CD4-positive, alpha-beta T cell (primary cell): ENCODE measurements around the gene AOC3. TPM values are rescaled to one million over a fixed set of nuclear protein-coding genes. Genes with fewer than 3 reads are reported as not detected.

Source experiments
- ATAC-seq: fragments of 200-7000 bp; cut with Tn5 transposase; one replicate; pipeline ENCODE4 v1.10.0; 2022; ENCODE audit warnings: mild to moderate bottlenecking; ENCODE audit not compliant: poor library complexity
- CTCF ChIA-PET: fragments of 350-600 bp; sonication (Branson Sonifier 250); formaldehyde crosslinking; loops from one replicate; lab custom pipeline; 2021; ENCODE audit warnings: antibody characterized with exemption, inconsistent platforms; lab: Charles Lee
- POLR2A ChIA-PET: fragments of 350-600 bp; sonication (Branson Sonifier 250); formaldehyde crosslinking; loops from one replicate; lab custom pipeline; 2021; ENCODE audit warnings: antibody characterized with exemption, inconsistent platforms; lab: Charles Lee
- DNase-seq, 14 experiments: peaks; one replicate each; pipeline ENCODE4 v3.0.0-alpha.2; 2013 to 2020; ENCODE audit warnings: mixed read lengths in 2 of 14
- H3K27ac ChIP-seq, 2 donors: one replicate each; pipeline versions ENCODE4 v1.5.1 to v1.7.0; 2013; ENCODE audit warnings: low read length in 2 of 2, low read depth in 1 of 2, mild to moderate bottlenecking in 1 of 2
- H3K27me3 ChIP-seq, 2 experiments: 1 replicate in 1 of 2; 2 replicates in 1 of 2; pipeline versions ENCODE4 v1.6.1 to v1.7.0; 2013; ENCODE audit warnings: low read length in 2 of 2, control low read depth in 1 of 2, mild to moderate bottlenecking in 1 of 2, moderate library complexity in 1 of 2; ENCODE audit not compliant: insufficient read depth in 2 of 2, control insufficient read depth in 1 of 2
- H3K36me3 ChIP-seq: one replicate; pipeline ENCODE4 v1.6.1; 2013; ENCODE audit warnings: low read length, control low read depth; ENCODE audit not compliant: insufficient read depth
- H3K4me1 ChIP-seq: one replicate; pipeline ENCODE4 v1.6.1; 2013; ENCODE audit warnings: low read length, control low read depth; ENCODE audit not compliant: insufficient read depth
- H3K4me3 ChIP-seq: one replicate; pipeline ENCODE4 v1.5.1; 2013; ENCODE audit warnings: mild to moderate bottlenecking, low read length, moderate library complexity
- H3K9me3 ChIP-seq, 2 experiments: 1 replicate in 1 of 2; 2 replicates in 1 of 2; pipeline versions ENCODE4 v1.6.1 to v1.7.0; 2013; ENCODE audit warnings: low read length in 2 of 2, mild to moderate bottlenecking in 2 of 2, control low read depth in 1 of 2, moderate library complexity in 1 of 2; ENCODE audit not compliant: control insufficient read depth in 1 of 2, insufficient read depth in 1 of 2
- H3K27ac Mint-ChIP-seq: one replicate; pipeline ENCODE4 v1.8.0; 2020; ENCODE audit warnings: mixed read lengths
- H3K27me3 Mint-ChIP-seq: one replicate; pipeline ENCODE4 v1.8.0; 2021; ENCODE audit warnings: mixed read lengths
- H3K36me3 Mint-ChIP-seq: one replicate; pipeline ENCODE4 v1.8.0; 2021; ENCODE audit warnings: low read depth, mixed read lengths
- H3K4me1 Mint-ChIP-seq: one replicate; pipeline ENCODE4 v1.8.0; 2021; ENCODE audit warnings: low read depth, mixed read lengths
- H3K4me3 Mint-ChIP-seq: one replicate; pipeline ENCODE4 v1.8.0; 2020; ENCODE audit warnings: mild to moderate bottlenecking, mixed read lengths
- H3K9me3 Mint-ChIP-seq: one replicate; pipeline ENCODE4 v1.8.0; 2020; ENCODE audit warnings: mixed read lengths
- intact Hi-C, 2 experiments: fragments of 100-400 bp; cut with DNase I in 1 of 2; cut with micrococcal nuclease in 1 of 2; formaldehyde crosslinking; loops; one replicate each; pipeline versions ENCODE4 v1.15.1 to v1.9.0; 2023 to 2025; cut with DNase I, micrococcal nuclease
- total RNA-seq, 174 experiments: library from RNA in 2 of 174; stranded (reverse) in 2 of 174; gene quantifications; one replicate each; pipeline ENCODE4 v1.2.3 and lab custom pipeline; 2021 to 2026
- TF ChIP-seq, protein P1 (sequence below): fragments of 200-600 bp; IDR thresholded peaks from one replicate; pipeline ENCODE4 v1.8.0; 2022; ENCODE audit warnings: antibody characterized with exemption, mild to moderate bottlenecking

The AOC3 gene
- total RNA-seq, 2 experiments from 2014 or later = 0.78 to 1.0 TPM

GRCh38 chr17:42889809-42890208 is 38.8 kb downstream of the AOC3 start:
- H3K36me3 ChIP-seq = no peaks in the 10 kb centered on the region
- DNase-seq (no peak), ATAC-seq (no peak)
- intact Hi-C loops = no loop called here
- Mint-ChIP-seq H3K27ac (no peak overlapping the region), H3K4me3 (no peak overlapping the region), H3K36me3 (no peaks in the 10 kb centered on the region), H3K4me1 (no peaks in the 10 kb centered on the region), H3K27me3 (peaks cover 23% of the 10 kb centered on the region), H3K9me3 (no peaks in the 10 kb centered on the region)
- ChIA-PET POLR2A (no interaction called here), CTCF (no interaction called here)
- no peak overlapping the region for H3K4me3 ChIP-seq
- no peak overlapping the region for H3K27ac ChIP-seq
- TF ChIP-seq, protein P1, sequence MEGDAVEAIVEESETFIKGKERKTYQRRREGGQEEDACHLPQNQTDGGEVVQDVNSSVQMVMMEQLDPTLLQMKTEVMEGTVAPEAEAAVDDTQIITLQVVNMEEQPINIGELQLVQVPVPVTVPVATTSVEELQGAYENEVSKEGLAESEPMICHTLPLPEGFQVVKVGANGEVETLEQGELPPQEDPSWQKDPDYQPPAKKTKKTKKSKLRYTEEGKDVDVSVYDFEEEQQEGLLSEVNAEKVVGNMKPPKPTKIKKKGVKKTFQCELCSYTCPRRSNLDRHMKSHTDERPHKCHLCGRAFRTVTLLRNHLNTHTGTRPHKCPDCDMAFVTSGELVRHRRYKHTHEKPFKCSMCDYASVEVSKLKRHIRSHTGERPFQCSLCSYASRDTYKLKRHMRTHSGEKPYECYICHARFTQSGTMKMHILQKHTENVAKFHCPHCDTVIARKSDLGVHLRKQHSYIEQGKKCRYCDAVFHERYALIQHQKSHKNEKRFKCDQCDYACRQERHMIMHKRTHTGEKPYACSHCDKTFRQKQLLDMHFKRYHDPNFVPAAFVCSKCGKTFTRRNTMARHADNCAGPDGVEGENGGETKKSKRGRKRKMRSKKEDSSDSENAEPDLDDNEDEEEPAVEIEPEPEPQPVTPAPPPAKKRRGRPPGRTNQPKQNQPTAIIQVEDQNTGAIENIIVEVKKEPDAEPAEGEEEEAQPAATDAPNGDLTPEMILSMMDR = no peak
- H3K9me3 ChIP-seq = no peaks in the 10 kb centered on the region
- peaks cover 2% of the 10 kb centered on the region for H3K4me1 ChIP-seq
- peaks cover 0 to 2% of the 10 kb centered on the region in 2 experiments for H3K27me3 ChIP-seq

- DNase-seq (no peak), ATAC-seq (no peak)
- intact Hi-C loops = no loop called here
- H3K4me1 ChIP-seq = peaks cover 2% of the 10 kb centered on the region
- peaks cover 2 to 4% of the 10 kb centered on the region in 2 experiments for H3K27me3 ChIP-seq
- ChIA-PET POLR2A (no interaction called here), CTCF (no interaction called here)
- H3K27me3 Mint-ChIP-seq = peaks cover 21% of the 10 kb centered on the region
- no peak overlapping the region for H3K4me3 Mint-ChIP-seq
- H3K36me3 Mint-ChIP-seq = no peaks in the 10 kb centered on the region
- no peaks in the 10 kb centered on the region for H3K4me1 Mint-ChIP-seq
- H3K27ac Mint-ChIP-seq = no peak overlapping the region
- H3K9me3 ChIP-seq = no peaks in the 10 kb centered on the region
- H3K4me3 ChIP-seq = no peak overlapping the region
- H3K36me3 ChIP-seq = no peaks in the 10 kb centered on the region
- H3K27ac ChIP-seq = no peak overlapping the region
- no peaks in the 10 kb centered on the region for H3K9me3 Mint-ChIP-seq
- TF ChIP-seq, protein P1 = no peak
Observed at GRCh38 chr17:42891539-42892152, 40.6 kb downstream of the AOC3 start.

GRCh38 chr17:42893359-42893758 is 42.4 kb downstream of the AOC3 start:
- Mint-ChIP-seq H3K4me3 (no peak overlapping the region), H3K36me3 (no peaks in the 10 kb centered on the region), H3K4me1 (no peaks in the 10 kb centered on the region), H3K27me3 (peaks cover 26% of the 10 kb centered on the region), H3K9me3 (no peaks in the 10 kb centered on the region), H3K27ac (no peak overlapping the region)
- ATAC-seq (no peak), DNase-seq (no peak)
- Histone ChIP-seq H3K4me1 (peaks cover 2% of the 10 kb centered on the region), H3K27me3 (peaks cover 4 to 5% of the 10 kb centered on the region in 2 experiments), H3K4me3 (no peak overlapping the region), H3K9me3 (no peaks in the 10 kb centered on the region), H3K27ac (no peak overlapping the region), H3K36me3 (no peaks in the 10 kb centered on the region)
- TF ChIP-seq, protein P1 = no peak
- POLR2A ChIA-PET = no interaction called here
- intact Hi-C loops = no loop called here
- CTCF ChIA-PET = no interaction called here
